Mesendoderm (in vitro differentiated cells): ENCODE measurements around the gene ZRANB1.

Source experiments
- DNase-seq: peaks from one replicate; pipeline ENCODE4 v3.0.0; 2013
- H2AK5ac ChIP-seq: 2 replicates; pipeline ENCODE4 v1.6.1; 2013; ENCODE audit warnings: low read length, inconsistent platforms
- H2BK120ac ChIP-seq: 2 replicates; pipeline ENCODE4 v1.6.1; 2013; ENCODE audit warnings: low read depth, mild to moderate bottlenecking, low read length, moderate library complexity, mixed read lengths
- H2BK15ac ChIP-seq: replicated peaks from 2 replicates; pipeline ENCODE4 v1.6.1; 2013; ENCODE audit warnings: low read depth, mild to moderate bottlenecking, moderate library complexity
- H2BK5ac ChIP-seq: 2 replicates; pipeline ENCODE4 v1.6.1; 2013; ENCODE audit warnings: low read length, inconsistent platforms
- H3K18ac ChIP-seq: 2 replicates; pipeline ENCODE4 v1.6.1; 2013; ENCODE audit warnings: mild to moderate bottlenecking, low read length, mixed read lengths
- H3K23ac ChIP-seq: one replicate; pipeline ENCODE4 v1.6.1; 2013; ENCODE audit warnings: low read length
- H3K27ac ChIP-seq: 2 replicates; pipeline ENCODE4 v1.5.1; 2013; ENCODE audit warnings: low read depth, mild to moderate bottlenecking, inconsistent platforms, low read length, moderate library complexity
- H3K27me3 ChIP-seq: 2 replicates; pipeline ENCODE4 v1.6.1; 2013; ENCODE audit warnings: low read length, control low read depth, mild to moderate bottlenecking, inconsistent platforms; ENCODE audit not compliant: insufficient read depth, poor library complexity
- H3K36me3 ChIP-seq: 2 replicates; pipeline ENCODE4 v1.6.1; 2013; ENCODE audit warnings: low read length, inconsistent platforms; ENCODE audit not compliant: control insufficient read depth, insufficient read depth
- H3K4ac ChIP-seq: one replicate; pipeline ENCODE4 v1.6.1; 2013; ENCODE audit warnings: low read depth, mild to moderate bottlenecking, low read length, moderate library complexity
- H3K4me1 ChIP-seq: 2 replicates; pipeline ENCODE4 v1.6.1; 2013; ENCODE audit warnings: low read depth, low read length, inconsistent platforms; ENCODE audit not compliant: control insufficient read depth
- H3K4me2 ChIP-seq: 2 replicates; pipeline ENCODE4 v1.6.1; 2013; ENCODE audit warnings: low read length
- H3K4me3 ChIP-seq: 2 replicates; pipeline ENCODE4 v1.5.1; 2013; ENCODE audit warnings: mild to moderate bottlenecking, low read length
- H3K56ac ChIP-seq: one replicate; pipeline ENCODE4 v1.6.1; 2013; ENCODE audit warnings: low read length
- H3K79me1 ChIP-seq: 2 replicates; pipeline ENCODE4 v1.6.1; 2013; ENCODE audit warnings: low read length, inconsistent platforms
- H3K79me2 ChIP-seq: 2 replicates; pipeline ENCODE4 v1.6.1; 2013; ENCODE audit warnings: mild to moderate bottlenecking, low read length; ENCODE audit not compliant: control insufficient read depth, insufficient read depth
- H3K9ac ChIP-seq: 2 replicates; pipeline ENCODE4 v1.6.1; 2013; ENCODE audit warnings: low read length, inconsistent platforms
- H4K5ac ChIP-seq: one replicate; pipeline ENCODE4 v1.6.1; 2013; ENCODE audit warnings: low read length
- H4K8ac ChIP-seq: one replicate; pipeline ENCODE4 v1.6.1; 2013; ENCODE audit warnings: low read depth, mild to moderate bottlenecking, control low read depth, low read length, moderate library complexity
- WGBS: extraction: QIAGEN DNeasy Blood & Tissue Kit; methylation state at CpG from one replicate; pipeline ENCODE4 v1.1.7; 2013; ENCODE audit warnings: low lambda C conversion rate, missing lambda C conversion rate; ENCODE audit not compliant: insufficient coverage; ENCODE audit errors: extremely low coverage; 5-methylcytosine and 5-hydroxymethylcytosine counted together

Gene ZRANB1

DNA sequence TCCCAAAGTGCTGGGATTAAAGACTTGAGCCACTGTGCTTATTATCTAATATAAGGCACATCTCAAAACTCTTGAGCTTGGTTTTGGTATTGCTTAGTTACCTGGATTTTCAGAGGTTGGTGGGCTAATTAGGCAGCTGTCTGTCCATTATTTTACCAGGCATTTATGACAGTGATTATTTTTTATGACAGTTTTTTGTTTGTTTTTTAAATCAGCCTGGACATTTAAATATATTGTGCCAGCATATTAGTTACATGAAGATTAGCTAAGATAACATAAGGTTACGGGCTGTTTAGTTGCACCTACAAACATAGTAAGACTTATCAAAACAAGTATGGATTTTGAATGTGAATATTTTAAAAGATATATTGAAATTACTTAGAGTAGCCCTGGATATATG is 2.6 kb upstream of the ZRANB1 start:
- Histone ChIP-seq H2BK5ac (no peak overlapping the region), H3K79me2 (peaks cover 55% of the 10 kb centered on the region), H3K4me1 (no peaks in the 10 kb centered on the region), H3K4ac (no peak overlapping the region), H3K9ac (no peak overlapping the region), H3K18ac (no peak overlapping the region), H3K79me1 (peaks cover 20% of the 10 kb centered on the region), H3K27me3 (no peaks in the 10 kb centered on the region), H2BK120ac (no peak overlapping the region), H3K23ac (no peak overlapping the region), H3K36me3 (no peaks in the 10 kb centered on the region), H3K56ac (no peak overlapping the region), H3K4me2 (no peak overlapping the region), H2BK15ac (no peak overlapping the region), H3K4me3 (no peak overlapping the region), H3K27ac (no peak overlapping the region), H4K8ac (no peak overlapping the region), H2AK5ac (no peak overlapping the region), H4K5ac (no peak overlapping the region)
- DNase-seq = no peak
- no CpG with 5 or more reads among the region's 1 CpG for WGBS

DNA sequence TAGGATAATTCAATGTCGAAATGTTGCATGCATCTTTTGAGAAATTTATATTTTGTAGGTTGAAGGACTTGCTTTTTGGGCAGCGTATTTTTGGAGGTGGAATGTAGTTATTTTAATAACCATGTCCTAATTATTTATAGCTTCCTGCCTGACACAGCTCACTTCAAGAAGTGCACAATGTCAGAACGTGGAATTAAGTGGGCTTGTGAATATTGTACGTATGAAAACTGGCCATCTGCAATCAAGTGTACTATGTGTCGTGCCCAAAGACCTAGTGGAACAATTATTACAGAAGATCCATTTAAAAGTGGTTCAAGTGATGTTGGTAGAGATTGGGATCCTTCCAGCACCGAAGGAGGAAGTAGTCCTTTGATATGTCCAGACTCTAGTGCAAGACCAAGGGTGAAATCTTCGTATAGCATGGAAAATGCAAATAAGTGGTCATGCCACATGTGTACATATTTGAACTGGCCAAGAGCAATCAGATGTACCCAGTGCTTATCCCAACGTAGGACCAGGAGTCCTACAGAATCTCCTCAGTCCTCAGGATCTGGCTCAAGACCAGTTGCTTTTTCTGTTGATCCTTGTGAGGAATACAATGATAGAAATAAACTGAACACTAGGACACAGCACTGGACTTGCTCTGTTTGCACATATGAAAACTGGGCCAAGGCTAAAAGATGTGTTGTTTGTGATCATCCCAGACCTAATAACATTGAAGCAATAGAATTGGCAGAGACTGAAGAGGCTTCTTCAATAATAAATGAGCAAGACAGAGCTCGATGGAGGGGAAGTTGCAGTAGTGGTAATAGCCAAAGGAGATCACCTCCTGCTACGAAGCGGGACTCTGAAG is 620 bp downstream of the ZRANB1 start:
- no peak overlapping the region for H4K5ac ChIP-seq
- H3K4me2 ChIP-seq = no peak overlapping the region
- H3K4ac ChIP-seq = no peak overlapping the region
- H3K27me3 ChIP-seq = no peaks in the 10 kb centered on the region
- no peak overlapping the region for H3K56ac ChIP-seq
- no peak overlapping the region for H2BK5ac ChIP-seq
- no peak overlapping the region for H3K9ac ChIP-seq
- H3K79me1 ChIP-seq = peaks cover 20% of the 10 kb centered on the region
- no peak for DNase-seq
- H2AK5ac ChIP-seq = no peak overlapping the region
- no peak overlapping the region for H2BK15ac ChIP-seq
- no peak overlapping the region for H2BK120ac ChIP-seq
- no peak overlapping the region for H3K18ac ChIP-seq
- 100% methylated on average over 2 of the region's 11 CpGs for WGBS
- no peak overlapping the region for H3K23ac ChIP-seq
- H4K8ac ChIP-seq = no peak overlapping the region
- H3K27ac ChIP-seq = no peak overlapping the region
- no peak overlapping the region for H3K4me3 ChIP-seq
- no peaks in the 10 kb centered on the region for H3K4me1 ChIP-seq
- no peaks in the 10 kb centered on the region for H3K36me3 ChIP-seq
- H3K79me2 ChIP-seq = peaks cover 53% of the 10 kb centered on the region

DNA sequence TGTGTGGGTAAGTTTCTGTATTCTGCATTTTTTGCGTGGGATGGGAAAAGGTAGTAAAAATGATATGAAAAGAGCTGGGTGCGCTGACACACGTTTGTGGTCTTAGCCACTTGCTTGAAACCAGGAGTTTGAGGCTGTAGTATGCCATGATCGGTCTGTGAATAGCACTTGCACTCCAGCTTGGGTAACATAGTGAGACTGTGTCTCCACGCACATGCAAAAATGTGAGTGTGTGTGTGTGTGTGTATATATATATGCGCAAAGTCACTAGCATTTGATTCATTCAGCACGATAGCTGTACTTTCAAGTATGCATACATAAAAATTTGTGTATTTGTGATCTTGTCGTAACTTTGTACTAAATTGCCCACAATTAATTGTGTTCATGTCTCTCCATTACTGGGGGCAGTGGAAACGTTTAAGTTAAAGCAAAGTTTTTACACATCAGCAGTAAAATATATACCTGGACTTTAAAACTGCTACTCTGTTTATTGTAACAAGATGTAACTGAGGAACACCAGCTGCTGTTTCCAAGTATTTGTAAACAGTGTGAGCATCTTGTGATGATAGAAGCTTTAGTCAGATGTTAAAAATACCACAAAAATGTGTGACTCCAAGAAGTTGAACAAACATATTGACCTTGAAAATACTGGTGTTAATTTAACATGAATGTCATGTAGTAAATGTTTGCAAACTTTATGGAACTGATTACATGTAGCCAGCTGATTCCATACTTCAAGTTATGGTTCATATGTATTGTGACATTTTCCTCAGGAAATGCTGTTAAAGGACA is 1.6 kb downstream of the ZRANB1 start:
- Histone ChIP-seq H3K4me2 (no peak overlapping the region), H2AK5ac (no peak overlapping the region), H2BK15ac (no peak overlapping the region), H3K18ac (no peak overlapping the region), H3K9ac (no peak overlapping the region), H3K4me3 (no peak overlapping the region), H3K27me3 (no peaks in the 10 kb centered on the region), H3K56ac (no peak overlapping the region), H2BK5ac (no peak overlapping the region), H3K36me3 (no peaks in the 10 kb centered on the region), H3K27ac (no peak overlapping the region), H2BK120ac (no peak overlapping the region), H3K4ac (no peak overlapping the region), H3K79me1 (peaks cover 20% of the 10 kb centered on the region), H3K79me2 (peaks cover 54% of the 10 kb centered on the region), H4K5ac (no peak overlapping the region), H3K4me1 (no peaks in the 10 kb centered on the region), H4K8ac (no peak overlapping the region), H3K23ac (no peak overlapping the region)
- no CpG with 5 or more reads among the region's 9 CpGs for WGBS
- DNase-seq = no peak

DNA sequence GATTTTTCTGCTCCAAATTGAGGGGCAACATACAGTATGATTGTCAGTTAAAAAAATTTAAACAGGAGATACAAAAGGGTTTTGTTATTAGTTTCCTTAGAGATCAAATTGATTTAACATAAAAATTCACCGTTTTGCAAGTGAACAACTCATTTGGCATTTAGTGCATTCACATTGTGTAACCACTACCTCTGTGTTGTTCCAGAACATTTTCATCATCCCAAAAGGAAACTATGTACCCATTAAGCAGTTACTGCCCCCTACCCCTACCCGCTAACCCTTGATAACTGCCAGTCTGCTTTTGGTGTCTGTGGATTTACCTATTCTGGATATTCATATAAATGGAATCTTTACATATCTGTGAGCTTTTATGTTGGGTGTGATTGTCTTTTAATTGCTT is 3.1 kb downstream of the ZRANB1 start:
- H2BK120ac ChIP-seq = no peak overlapping the region
- H3K56ac ChIP-seq = no peak overlapping the region
- H3K23ac ChIP-seq = no peak overlapping the region
- H3K27me3 ChIP-seq = no peaks in the 10 kb centered on the region
- H3K4me3 ChIP-seq = no peak overlapping the region
- DNase-seq = no peak
- WGBS = no CpG with 5 or more reads among the region's 2 CpGs
- H3K79me1 ChIP-seq = peaks cover 23% of the 10 kb centered on the region
- H3K4me1 ChIP-seq = no peaks in the 10 kb centered on the region
- H3K36me3 ChIP-seq = no peaks in the 10 kb centered on the region
- no peak overlapping the region for H3K27ac ChIP-seq
- no peak overlapping the region for H4K5ac ChIP-seq
- no peak overlapping the region for H3K9ac ChIP-seq
- H3K79me2 ChIP-seq = peaks cover 55% of the 10 kb centered on the region
- H2AK5ac ChIP-seq = no peak overlapping the region
- H2BK5ac ChIP-seq = no peak overlapping the region
- no peak overlapping the region for H3K4me2 ChIP-seq
- H2BK15ac ChIP-seq = no peak overlapping the region
- H3K18ac ChIP-seq = no peak overlapping the region
- H4K8ac ChIP-seq = no peak overlapping the region
- no peak overlapping the region for H3K4ac ChIP-seq

DNA sequence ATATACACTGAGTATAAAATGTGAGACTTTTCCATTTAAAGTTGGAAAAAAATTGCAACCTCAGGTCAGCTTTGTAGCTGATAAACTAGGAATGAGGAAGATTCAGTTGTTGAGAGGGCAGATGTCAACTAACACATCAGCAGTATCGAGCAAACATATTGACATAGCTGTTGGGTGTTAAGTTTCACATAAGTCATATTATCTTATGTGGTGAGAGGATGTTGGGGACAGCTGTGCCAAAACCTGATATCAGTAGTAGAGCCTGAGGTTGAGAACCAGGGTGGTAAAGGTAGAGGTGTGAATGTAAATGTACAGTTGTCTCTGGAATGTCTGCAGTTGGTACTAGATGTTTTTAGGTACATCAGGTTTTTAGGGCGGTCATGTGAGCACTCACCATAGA is 5.0 kb downstream of the ZRANB1 start:
- no peak for DNase-seq
- no peak overlapping the region for H3K4me2 ChIP-seq
- no peak overlapping the region for H2BK120ac ChIP-seq
- peaks cover 23% of the 10 kb centered on the region for H3K79me1 ChIP-seq
- H4K5ac ChIP-seq = no peak overlapping the region
- no peaks in the 10 kb centered on the region for H3K4me1 ChIP-seq
- peaks cover 55% of the 10 kb centered on the region for H3K79me2 ChIP-seq
- no peak overlapping the region for H3K27ac ChIP-seq
- H2BK15ac ChIP-seq = no peak overlapping the region
- H3K9ac ChIP-seq = no peak overlapping the region
- H3K4me3 ChIP-seq = no peak overlapping the region
- no peaks in the 10 kb centered on the region for H3K36me3 ChIP-seq
- no peak overlapping the region for H2BK5ac ChIP-seq
- no peak overlapping the region for H4K8ac ChIP-seq
- H3K56ac ChIP-seq = no peak overlapping the region
- H3K27me3 ChIP-seq = no peaks in the 10 kb centered on the region
- no peak overlapping the region for H2AK5ac ChIP-seq
- H3K4ac ChIP-seq = no peak overlapping the region
- no peak overlapping the region for H3K23ac ChIP-seq
- H3K18ac ChIP-seq = no peak overlapping the region
- WGBS = no CpG with 5 or more reads among the region's 2 CpGs
